DND-41 (cell line): ENCODE data around the gene PRDM8.

ENCODE experiments used
- EZH2 ChIP-seq: IDR thresholded peaks from 3 replicates; pipeline ENCODE4 v1.6.1; 2012; ENCODE audit warnings: borderline replicate concordance, low read depth, mild to moderate bottlenecking, moderate library complexity, low read length, inconsistent platforms; ENCODE audit not compliant: severe bottlenecking
- TF ChIP-seq, protein P1 (sequence below): IDR thresholded peaks from 2 replicates; pipeline ENCODE4 v1.5.1; 2012; ENCODE audit warnings: borderline replicate concordance, low read length, moderate library complexity, mild to moderate bottlenecking; ENCODE audit not compliant: poor library complexity, severe bottlenecking; ENCODE audit errors: extremely low read depth

DNA sequence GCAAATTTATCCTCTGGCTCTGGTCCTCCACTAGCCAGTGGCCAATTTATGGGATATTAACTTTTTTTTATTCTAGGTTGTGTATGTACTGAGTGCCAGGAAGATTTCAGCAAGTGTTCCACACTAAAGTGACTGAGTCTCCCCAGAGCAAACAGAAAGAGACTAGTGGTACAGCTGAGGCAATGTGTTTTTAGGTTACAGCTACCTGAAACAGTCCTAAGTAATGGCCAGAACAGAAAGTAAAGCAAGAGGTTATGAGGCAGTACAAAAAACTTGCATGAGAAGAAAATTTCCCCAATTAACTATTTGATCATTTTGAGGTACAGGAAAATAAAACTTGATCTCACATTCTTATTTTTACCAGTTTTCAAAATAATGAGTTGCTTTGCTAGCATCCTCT lies 31.2 kb downstream of the PRDM8 start:
- TF ChIP-seq, protein P1, sequence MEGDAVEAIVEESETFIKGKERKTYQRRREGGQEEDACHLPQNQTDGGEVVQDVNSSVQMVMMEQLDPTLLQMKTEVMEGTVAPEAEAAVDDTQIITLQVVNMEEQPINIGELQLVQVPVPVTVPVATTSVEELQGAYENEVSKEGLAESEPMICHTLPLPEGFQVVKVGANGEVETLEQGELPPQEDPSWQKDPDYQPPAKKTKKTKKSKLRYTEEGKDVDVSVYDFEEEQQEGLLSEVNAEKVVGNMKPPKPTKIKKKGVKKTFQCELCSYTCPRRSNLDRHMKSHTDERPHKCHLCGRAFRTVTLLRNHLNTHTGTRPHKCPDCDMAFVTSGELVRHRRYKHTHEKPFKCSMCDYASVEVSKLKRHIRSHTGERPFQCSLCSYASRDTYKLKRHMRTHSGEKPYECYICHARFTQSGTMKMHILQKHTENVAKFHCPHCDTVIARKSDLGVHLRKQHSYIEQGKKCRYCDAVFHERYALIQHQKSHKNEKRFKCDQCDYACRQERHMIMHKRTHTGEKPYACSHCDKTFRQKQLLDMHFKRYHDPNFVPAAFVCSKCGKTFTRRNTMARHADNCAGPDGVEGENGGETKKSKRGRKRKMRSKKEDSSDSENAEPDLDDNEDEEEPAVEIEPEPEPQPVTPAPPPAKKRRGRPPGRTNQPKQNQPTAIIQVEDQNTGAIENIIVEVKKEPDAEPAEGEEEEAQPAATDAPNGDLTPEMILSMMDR: no peak
- TF ChIP-seq EZH2: no peak
